Common myeloid progenitor, CD34-positive (primary cell): Measurements from ENCODE around the gene ALDH3B1.
A peak's percentile ranks its signal among the peaks of the same experiment; 100 is the strongest.
"Not testable (repeated sequence)": the region's sequence is repeated elsewhere in the genome, so short reads cannot be mapped to it uniquely, and the experiment has no call there.

Source experiments
- CTCF ChIA-PET: fragments of 350-600 bp; sonication (Branson Sonifier 250); formaldehyde crosslinking; loops from one replicate; lab custom pipeline; 2021; ENCODE audit warnings: antibody characterized with exemption; lab: Charles Lee
- POLR2A ChIA-PET: fragments of 350-600 bp; sonication (Branson Sonifier 250); formaldehyde crosslinking; loops from one replicate; lab custom pipeline; 2021; ENCODE audit warnings: antibody characterized with exemption; lab: Charles Lee
- DNase-seq, 3 donors: peaks; one replicate each; pipeline versions ENCODE4 v3.0.0 to v3.0.0-alpha.2; 2013
- H3K27ac ChIP-seq, 2 experiments: 1 replicate in 1 of 2; 2 replicates in 1 of 2; pipeline ENCODE4 v1.7.0; 2013; ENCODE audit warnings: inconsistent platforms in 2 of 2, low read length in 2 of 2, mild to moderate bottlenecking in 2 of 2, low read depth in 1 of 2, moderate library complexity in 1 of 2; ENCODE audit not compliant: severe bottlenecking in 2 of 2, insufficient read depth in 1 of 2, poor library complexity in 1 of 2
- H3K27me3 ChIP-seq, 5 experiments: replicated peaks in 2 of 5; 1 replicate in 3 of 5; 2 replicates in 2 of 5; pipeline versions ENCODE4 v1.6.1 to v1.7.0; 2013; ENCODE audit warnings: low read length in 4 of 5, mild to moderate bottlenecking in 2 of 5, moderate library complexity in 2 of 5, inconsistent platforms in 1 of 5; ENCODE audit not compliant: insufficient read depth in 5 of 5, control insufficient read depth in 4 of 5
- H3K36me3 ChIP-seq, 4 experiments: 1 replicate in 2 of 4; 2 replicates in 2 of 4; pipeline versions ENCODE4 v1.6.1 to v1.7.0; 2013; ENCODE audit warnings: low read length in 3 of 4, control low read depth in 1 of 4, mild to moderate bottlenecking in 1 of 4; ENCODE audit not compliant: control insufficient read depth in 4 of 4, insufficient read depth in 4 of 4
- H3K4me1 ChIP-seq, 4 experiments: 1 replicate in 3 of 4; 2 replicates in 1 of 4; pipeline versions ENCODE4 v1.6.1 to v1.7.1; 2013; ENCODE audit warnings: low read length in 3 of 4, mild to moderate bottlenecking in 3 of 4, control low read depth in 1 of 4, inconsistent platforms in 1 of 4, moderate library complexity in 1 of 4; ENCODE audit not compliant: control insufficient read depth in 4 of 4, insufficient read depth in 4 of 4; ENCODE audit errors: control extremely low read depth in 1 of 4
- H3K4me3 ChIP-seq, 7 experiments: 1 replicate in 4 of 7; 2 replicates in 3 of 7; pipeline versions ENCODE4 v1.5.1 to v1.7.0; 2013; ENCODE audit warnings: mild to moderate bottlenecking in 7 of 7, low read length in 6 of 7, moderate library complexity in 6 of 7, inconsistent platforms in 2 of 7, low read depth in 2 of 7, control low read depth in 1 of 7; ENCODE audit not compliant: insufficient read depth in 4 of 7, control insufficient read depth in 1 of 7; ENCODE audit errors: extremely low read depth in 1 of 7
- H3K9me3 ChIP-seq, 5 experiments: 1 replicate in 4 of 5; 2 replicates in 1 of 5; pipeline versions ENCODE4 v1.6.1 to v1.7.1; 2013; ENCODE audit warnings: low read length in 4 of 5, mild to moderate bottlenecking in 2 of 5, inconsistent platforms in 1 of 5, low read depth in 1 of 5, moderate library complexity in 1 of 5; ENCODE audit not compliant: control insufficient read depth in 4 of 5, insufficient read depth in 2 of 5; ENCODE audit errors: control extremely low read depth in 1 of 5
- WGBS: methylation state at CpG from one replicate; pipeline ENCODE4 v1.1.5; 2013; ENCODE audit not compliant: insufficient coverage; 5-methylcytosine and 5-hydroxymethylcytosine counted together

The ALDH3B1 gene

DNA sequence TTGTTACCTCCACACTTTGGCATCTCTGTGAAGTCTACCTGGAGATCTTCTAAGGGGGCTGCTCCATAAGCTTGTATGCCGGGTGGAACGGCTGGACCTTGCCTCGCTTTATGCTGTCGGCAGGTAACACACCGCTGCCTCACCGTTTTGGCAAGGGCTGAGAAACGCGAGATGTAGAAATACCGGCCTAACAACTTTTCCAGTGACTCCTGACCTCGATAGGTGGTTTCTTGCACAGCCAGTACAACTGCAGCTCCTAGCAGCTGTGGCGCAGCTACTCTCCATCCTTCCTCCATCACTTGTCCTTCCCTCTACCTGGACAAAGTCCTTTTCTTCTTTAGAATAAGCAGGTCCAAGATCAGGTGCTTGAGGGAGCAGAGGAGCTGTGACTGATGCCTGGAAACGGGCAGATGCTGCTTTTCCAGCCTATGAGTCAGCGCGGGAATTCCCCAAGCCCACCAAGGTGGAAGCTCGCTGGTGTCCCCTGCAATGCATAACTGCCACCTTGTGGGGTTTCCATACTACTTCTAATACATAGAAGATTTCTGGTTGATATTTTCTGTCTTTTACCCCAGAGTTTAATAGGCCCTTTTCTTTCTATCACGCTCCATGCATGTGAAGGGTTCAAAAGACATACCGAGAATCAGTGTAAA, 31.2 kb upstream of the ALDH3B1 start:
- peak in 2 of 3 donors; percentile 14 to 20 for DNase-seq
- H3K36me3 ChIP-seq, H3K4me1 ChIP-seq, H3K9me3 ChIP-seq, POLR2A ChIA-PET, H3K27ac ChIP-seq, CTCF ChIA-PET, H3K4me3 ChIP-seq: not testable (repeated sequence)
- 63% methylated on average over 11 of the region's 17 CpGs for WGBS
- peaks cover 0 to 11% (median 2%) of the 10 kb centered on the region in 5 experiments for H3K27me3 ChIP-seq

GRCh38 chr11:67981226-67981625, 28.9 kb upstream of the ALDH3B1 start:
- H3K4me1 ChIP-seq, DNase-seq, H3K4me3 ChIP-seq, H3K27ac ChIP-seq, H3K9me3 ChIP-seq, POLR2A ChIA-PET, H3K36me3 ChIP-seq: not testable (repeated sequence)
- CTCF ChIA-PET = interaction anchor here (1.2 kb wide), 1 partner anchor 13 kb away, joined by 4 read pairs; no protein-coding TSS in a partner anchor
- 92% methylated on average over 10 of the region's 10 CpGs for WGBS
- peaks cover 0 to 11% (median 0%) of the 10 kb centered on the region in 5 experiments for H3K27me3 ChIP-seq

- CTCF ChIA-PET, DNase-seq, POLR2A ChIA-PET: not testable (repeated sequence)
These were observed 27.8 kb upstream of the ALDH3B1 start for GRCh38 chr11:67982255-67982857.

DNA sequence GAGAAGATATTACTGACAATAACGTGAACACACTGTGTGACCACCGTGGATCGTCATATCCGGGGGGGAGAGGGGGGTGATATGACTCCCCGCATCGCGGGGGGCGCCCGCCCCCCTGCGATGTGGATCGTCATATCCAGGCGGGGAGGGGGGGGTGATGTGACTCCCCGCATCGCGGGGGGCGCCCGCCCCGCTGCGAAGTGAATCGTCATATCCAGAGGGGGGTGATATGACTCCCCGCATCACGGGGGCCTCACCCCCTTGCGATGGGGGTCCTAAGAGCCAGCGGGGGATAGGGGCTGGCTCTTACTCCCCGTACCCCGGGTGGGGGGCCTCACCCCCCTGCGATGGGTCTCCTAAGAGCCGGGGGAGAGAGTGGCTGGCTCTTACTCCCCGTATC, 26.2 kb upstream of the ALDH3B1 start:
- Histone ChIP-seq H3K9me3 (no peaks in the 10 kb centered on the region), H3K4me1 (no peaks in the 10 kb centered on the region), H3K27me3 (peaks cover 0 to 2% (median 0%) of the 10 kb centered on the region in 5 experiments), H3K4me3 (no peak overlapping the region), H3K27ac (no peak overlapping the region), H3K36me3 (no peaks in the 10 kb centered on the region)
- no peak for DNase-seq
- 89% methylated on average over 9 of the region's 29 CpGs for WGBS
- ChIA-PET POLR2A (no interaction called here), CTCF (no interaction called here)

More at GRCh38 chr11:67982255-67982857, 27.8 kb upstream of the ALDH3B1 start:
- H3K27me3 ChIP-seq = peaks cover 0 to 11% (median 0%) of the 10 kb centered on the region in 5 experiments
- WGBS = 69% methylated on average over 4 of the region's 17 CpGs
- not testable (repeated sequence) for H3K9me3 ChIP-seq, H3K36me3 ChIP-seq, H3K4me1 ChIP-seq, H3K4me3 ChIP-seq, H3K27ac ChIP-seq

DNA sequence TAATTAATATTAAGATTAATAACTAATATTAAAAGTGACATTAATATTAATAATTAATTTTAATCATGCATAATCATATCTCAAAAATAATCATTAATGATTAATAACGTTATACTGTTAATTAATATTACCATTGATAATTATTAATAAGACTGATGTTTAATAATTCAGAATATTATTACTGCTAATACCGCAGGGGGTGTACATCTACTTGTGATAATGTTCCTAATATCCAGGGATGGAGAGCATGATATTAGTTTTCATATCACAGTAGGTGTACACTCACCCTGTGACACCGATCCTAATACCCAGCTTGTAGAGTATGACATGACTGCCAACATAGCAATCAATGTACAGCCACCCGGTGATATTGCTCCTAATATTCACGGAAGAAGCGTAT, 24.8 kb upstream of the ALDH3B1 start:
- 100% methylated on average over 1 of the region's 6 CpGs for WGBS
- not testable (repeated sequence) for H3K9me3 ChIP-seq

DNA sequence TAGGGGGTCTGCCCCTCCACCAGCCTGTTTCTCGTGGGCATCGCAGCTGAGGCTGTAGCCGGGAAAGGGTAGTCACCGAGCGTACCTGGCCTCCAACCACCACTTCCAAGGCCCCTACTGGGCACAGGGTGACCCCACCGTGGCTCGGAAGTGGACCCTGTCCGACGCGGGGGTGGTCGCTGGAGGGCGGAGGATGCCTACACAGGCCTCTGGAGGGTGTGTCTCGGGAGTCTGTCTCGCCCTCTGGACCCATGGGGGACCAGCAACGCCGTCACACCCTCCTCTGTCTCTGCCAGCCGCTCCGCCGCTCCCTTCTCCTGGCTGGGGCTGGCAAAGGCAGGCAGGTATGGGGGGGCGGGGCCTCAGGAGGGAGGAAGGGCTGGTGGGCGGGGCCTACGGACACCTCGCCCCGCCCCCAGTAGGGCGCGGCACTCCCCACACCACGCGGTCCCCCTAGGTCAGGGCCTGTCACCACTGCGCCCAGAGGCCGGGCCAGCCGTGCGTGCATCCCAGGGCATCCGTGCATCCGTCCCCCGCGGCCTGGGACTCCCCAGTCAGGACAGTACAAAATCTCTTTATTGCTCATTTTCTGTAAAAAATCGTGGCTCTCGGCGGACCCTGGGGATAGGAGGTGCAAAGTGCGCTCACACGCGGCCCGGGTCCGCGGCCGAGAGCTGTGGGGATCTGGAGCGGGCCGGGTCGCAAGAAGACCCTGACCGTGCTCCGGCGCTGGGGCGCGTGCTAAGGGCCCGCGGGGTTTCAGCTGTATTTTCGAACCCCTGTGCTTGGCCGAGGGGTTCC, 19.4 kb upstream of the ALDH3B1 start:
- H3K27me3 ChIP-seq, H3K27ac ChIP-seq, H3K9me3 ChIP-seq, DNase-seq, H3K36me3 ChIP-seq, H3K4me3 ChIP-seq, POLR2A ChIA-PET, CTCF ChIA-PET, H3K4me1 ChIP-seq: not testable (repeated sequence)
- 45% methylated on average over 28 of the region's 58 CpGs for WGBS

More for the DNA sequence above, 24.8 kb upstream of the ALDH3B1 start:
- POLR2A ChIA-PET, H3K27me3 ChIP-seq, H3K36me3 ChIP-seq, H3K27ac ChIP-seq, H3K4me1 ChIP-seq, DNase-seq, H3K4me3 ChIP-seq, CTCF ChIA-PET: not testable (repeated sequence)
